NK-92 (cell line): ENCODE measurements around the gene TSHZ1.

Source experiments
- DNase-seq: peaks from one replicate; lab custom pipeline; 2025; ENCODE audit not compliant: unreplicated experiment; lab: John Stamatoyannopoulos, UW

The TSHZ1 gene

DNA sequence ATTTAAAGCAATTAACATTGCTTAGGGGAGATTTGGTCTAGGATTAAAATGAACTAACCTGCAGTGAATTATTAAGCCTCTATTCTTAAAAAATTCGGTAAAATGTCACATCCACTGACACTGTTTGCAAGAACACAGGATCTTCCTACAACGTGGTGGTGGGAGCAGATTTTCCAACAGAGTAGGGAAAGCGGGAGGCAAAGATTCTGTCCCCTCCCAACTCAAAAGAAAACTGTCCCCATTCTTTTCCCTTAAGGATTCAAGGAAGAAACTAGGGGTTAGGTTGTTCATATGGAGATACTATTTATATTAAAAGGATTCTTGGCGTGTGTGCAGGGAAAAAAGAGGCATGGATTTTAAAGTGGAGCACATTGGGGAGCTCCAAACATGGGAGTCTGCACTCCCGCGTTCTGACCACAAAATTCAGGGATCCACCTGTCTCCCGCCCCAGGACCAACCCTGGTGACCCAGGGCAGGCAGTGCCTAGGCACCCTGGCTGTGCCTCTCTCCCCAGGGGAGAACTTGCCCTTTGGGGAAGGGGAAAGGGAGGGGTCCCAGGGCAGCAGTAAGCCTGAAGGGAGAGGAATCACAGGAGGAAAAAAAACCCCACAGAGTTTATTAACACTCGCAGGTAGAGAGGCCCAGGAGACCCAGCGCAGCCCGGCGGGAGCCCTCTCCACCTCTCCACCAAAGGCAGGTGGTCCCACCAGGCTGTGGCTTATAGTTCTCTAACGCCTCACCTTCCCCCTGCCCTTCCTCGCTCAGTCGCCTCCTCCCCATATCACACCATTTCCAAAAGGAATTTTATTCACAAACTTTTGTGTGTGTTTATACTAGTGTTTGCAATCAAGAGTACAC, 3.9 kb upstream of the TSHZ1 start:
- DNase-seq = no peak

DNA sequence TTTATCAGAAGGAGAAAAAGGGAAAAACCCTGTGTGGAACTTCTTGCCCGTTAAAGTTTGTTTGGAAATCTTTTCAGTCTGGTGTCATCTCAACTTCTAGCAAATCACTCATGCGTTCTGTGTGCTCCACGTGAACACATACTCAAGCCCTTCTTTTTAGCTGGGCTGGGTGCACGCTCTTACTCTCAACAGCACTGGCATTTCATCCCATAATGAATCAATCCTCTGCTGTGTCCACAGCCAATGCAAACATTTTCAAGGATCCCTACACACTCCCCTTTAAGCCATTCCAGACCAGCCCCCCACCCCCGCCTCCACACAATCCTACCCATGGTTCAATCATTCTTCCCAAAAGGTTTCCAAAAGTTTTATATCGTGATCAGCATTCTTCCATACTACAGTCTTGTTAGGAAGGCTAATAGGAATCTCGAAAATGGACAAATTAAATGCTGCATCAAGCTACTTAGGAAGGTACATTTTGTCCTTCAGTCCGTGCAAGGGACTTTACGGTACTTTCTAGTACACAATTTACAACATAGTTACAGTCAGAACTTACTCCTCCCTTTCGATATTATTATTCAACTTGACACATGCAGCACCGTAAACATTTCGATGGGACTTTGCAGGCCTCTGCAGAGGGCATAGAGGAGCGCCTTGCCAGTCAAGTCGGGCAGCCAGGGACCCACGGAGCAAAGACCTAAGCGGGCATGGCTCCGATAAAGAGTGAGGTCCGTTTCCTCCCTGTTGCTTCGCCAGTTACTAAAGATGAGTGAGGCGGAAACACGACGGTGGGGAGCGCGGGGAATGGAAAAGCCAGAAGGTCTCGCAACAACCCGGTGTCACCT, 3.1 kb upstream of the TSHZ1 start:
- no peak for DNase-seq

DNA sequence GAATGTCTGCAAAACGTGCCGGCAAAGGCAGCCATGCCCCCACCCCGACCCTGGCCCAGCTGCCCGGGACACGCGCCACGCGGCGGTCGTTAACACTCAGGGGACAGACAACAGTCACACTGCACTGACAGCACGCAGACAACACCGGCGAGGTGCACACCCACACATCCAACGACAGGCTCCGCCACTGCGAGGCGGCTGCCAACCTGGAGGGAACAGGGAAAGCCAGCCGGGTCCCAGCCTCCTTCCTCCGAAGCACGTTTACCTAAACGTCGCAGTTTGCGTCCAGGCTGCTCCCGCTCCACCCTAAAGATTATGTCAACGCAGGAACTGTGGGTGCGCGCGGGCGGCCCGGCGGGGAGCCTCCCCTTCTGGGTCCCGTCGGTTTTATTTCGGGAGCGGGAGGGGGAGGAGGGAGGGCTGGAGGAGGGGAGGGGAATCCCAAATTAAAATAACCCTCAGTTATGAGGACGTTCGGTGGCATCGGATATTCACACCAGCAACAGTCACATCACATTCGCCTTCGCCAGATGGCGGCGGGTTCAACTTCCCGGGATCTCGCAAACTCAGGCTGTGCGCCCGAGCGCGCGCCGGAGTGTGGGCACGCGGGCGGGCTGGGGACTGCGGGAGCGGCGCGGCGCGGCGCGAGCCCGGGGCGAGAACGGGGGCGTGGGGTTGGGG, 2.3 kb upstream of the TSHZ1 start:
- DNase-seq = no peak

DNA sequence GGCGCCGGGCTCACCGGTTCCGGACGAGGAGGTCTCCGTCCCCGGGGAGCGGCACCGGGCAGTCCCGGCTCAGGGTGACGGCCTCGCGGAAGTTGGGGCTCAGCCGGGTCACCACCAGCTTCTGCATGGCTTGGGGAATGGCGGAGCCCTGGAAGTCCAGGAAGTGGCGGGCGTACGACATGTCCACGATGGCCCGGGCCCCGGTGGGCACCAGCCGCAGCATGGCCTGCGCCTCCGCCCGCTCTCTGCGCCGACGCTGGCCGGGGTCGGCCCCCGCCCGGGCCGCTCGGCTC, 1.8 kb upstream of the TSHZ1 start:
- DNase-seq = no peak

GRCh38 chr18:75209129-75209950, 1.3 kb upstream of the TSHZ1 start, which contains the start of gene PTGR3:
TSS of gene PTGR3 (minus strand) at chr18:75209139. CDS start at chr18:75209058, 81 bp downstream.
- peak; percentile 6 for DNase-seq

GRCh38 chr18:75209951-75210258, 692 bp upstream of the TSHZ1 start:
- no peak for DNase-seq

GRCh38 chr18:75211002-75211621, 515 bp downstream of the TSHZ1 start:
- no peak for DNase-seq

- DNase-seq = no peak
Measured at GRCh38 chr18:75211626-75211952, 992 bp downstream of the TSHZ1 start.

DNA sequence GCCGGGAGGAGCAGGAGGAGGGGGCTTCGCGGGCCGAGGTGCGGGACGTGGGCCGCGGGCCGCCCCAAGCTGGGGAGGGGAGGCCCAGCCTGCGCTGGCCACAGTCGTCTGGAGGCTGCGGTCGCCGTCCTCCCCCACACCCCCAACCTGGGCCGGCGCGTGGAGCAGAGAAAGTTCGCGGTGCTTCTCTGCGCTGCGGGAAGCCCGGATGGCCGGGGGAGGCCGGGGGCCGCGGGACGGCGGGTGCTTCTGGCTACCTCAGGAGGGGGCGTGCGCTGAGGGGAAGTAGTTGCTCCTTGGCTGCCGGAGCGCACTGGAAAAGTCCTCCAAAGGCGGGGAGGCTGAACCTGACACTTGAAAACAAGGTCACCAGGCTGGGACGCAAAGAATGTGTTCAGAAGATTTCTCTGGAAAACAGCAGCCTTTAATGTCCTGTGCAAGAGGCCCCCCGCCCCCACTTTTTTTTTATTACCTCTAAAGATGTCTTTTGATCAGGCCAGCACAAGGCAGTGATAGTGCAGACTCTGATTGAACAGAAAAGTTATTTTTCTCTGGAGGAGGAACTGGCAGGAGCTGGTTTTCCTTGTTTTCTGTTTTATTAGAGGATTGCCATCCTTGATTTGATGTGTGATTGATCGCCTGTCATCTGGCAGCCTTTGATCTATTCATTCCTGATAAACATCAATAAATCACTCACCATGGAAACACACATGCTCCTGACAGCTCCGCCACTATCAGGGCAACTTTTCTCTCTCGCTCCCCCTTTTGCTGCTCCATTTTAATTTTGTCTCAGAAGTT, 1.6 kb downstream of the TSHZ1 start:
- no peak for DNase-seq

- no peak for DNase-seq
Measured at GRCh38 chr18:75212751-75213090, 2.1 kb downstream of the TSHZ1 start.

DNA sequence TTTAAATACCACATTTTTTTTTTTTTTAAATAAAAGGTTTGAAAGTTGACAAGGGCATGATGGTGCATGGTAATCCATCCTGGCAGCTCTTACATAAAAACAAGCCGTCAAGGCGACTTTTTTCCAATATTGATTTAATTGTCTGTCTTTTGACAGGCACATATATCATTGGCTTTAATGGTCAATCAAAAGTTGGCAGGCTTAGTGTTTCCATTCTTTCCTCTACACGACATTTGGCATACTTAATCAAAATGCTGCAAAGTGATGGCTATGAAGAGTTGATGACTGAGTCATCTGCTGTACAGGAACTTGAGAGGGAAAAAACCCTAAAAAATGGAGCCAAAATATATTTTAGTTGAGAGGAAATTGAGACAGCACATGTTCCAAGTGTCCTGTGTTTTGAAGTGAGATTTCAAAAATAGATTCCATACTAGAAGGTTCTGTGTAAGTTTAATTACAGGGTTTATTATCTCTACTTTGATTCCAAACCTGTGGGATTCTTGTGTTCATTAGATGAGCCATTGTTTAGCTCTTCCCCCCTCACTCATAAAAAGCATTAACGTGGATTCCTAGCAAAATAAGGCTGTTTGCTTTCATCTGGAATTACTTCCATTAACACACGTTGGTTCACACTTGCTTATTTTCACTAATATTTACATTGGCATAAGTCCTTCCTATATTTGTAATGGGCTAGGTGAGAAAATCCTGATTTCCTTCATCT, 3.2 kb downstream of the TSHZ1 start:
- no peak for DNase-seq

- DNase-seq = no peak
Measured at GRCh38 chr18:75214332-75214690, 3.7 kb downstream of the TSHZ1 start.

GRCh38 chr18:75214766-75215510, 4.3 kb downstream of the TSHZ1 start:
- DNase-seq = no peak

DNA sequence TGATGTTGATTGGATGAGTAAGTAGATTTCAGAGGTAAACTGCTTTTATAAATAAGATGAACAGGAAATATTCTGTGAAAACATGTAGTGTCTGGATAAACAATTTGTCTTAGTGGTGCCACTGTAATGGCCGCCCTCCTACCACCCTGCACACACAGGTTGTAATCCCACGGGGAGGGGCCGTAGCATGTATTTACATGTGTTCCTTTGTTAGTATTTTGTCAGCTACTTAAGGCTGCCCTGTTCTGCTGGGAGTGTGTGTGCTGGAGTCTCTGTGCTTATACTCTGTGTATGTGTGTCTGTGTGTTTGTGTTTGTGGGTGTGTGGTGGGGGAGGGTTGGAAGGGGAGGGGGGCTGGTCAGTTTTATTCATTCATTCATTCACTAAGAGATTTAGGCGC, 5.1 kb downstream of the TSHZ1 start:
- DNase-seq = no peak

GRCh38 chr18:75216212-75216910, 5.8 kb downstream of the TSHZ1 start:
- DNase-seq = no peak

DNA sequence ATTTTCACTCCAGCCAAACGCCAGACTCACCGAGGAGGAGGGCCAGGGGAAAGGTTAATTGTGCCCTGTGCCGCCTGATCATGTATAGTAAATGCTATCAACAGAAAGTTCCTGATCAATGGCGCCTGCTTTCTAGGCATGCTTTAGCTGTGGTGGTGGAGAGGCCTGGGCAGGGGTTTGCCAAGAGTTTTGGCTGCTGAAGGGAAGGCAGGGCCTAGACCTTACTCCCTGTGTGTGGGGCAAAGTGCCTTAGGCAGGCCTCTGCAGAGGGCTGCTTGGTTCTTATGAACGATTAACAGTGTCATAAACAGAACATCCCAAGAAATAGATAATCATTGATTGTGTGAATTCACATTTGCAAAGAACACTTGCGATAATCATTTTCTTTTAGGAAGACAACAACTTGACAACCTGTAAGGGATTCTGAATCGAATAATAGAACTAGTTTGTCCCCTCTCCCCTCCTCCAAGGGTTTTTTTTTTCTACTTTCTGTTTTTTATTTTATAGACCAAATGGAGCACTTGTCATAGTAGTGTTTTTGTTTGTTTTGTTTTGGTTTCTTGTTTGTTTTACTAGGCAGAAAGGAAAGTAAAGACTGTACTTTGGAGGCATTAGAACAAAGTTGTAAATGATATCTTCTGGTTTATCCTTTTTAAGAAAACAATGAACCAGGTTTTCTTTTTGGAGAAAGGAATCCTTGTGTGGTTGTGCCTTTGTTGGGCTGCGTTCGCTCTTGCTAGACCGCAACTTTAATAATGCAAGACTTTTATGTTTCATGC, 6.5 kb downstream of the TSHZ1 start:
- no peak for DNase-seq
